HEK293T (cell line): ENCODE measurements around the gene ORC6.

Experiments
- BHLHE40 ChIP-seq: fragments of 450-650 bp; IDR thresholded peaks from 2 replicates; pipeline ENCODE4 v1.6.1; 2016; ENCODE audit warnings: mild to moderate bottlenecking, moderate library complexity, borderline replicate concordance
- SP1 ChIP-seq: fragments of 450-650 bp; IDR thresholded peaks from 2 replicates; pipeline ENCODE4 v1.6.1; 2017
- ZNF384 ChIP-seq: fragments of 450-650 bp; IDR thresholded peaks from 2 replicates; pipeline ENCODE4 v1.6.1; 2016

- no peak for TF ChIP-seq ZNF384
- TF ChIP-seq SP1 = no peak
- TF ChIP-seq BHLHE40 = no peak
Observed at GRCh38 chr16:46702030-46702429, 12.6 kb downstream of the ORC6 start.
